Sigmoid colon (tissue), 7 donors: ENCODE measurements around the gene LYPLAL1. TPM values are rescaled to one million over a fixed set of nuclear protein-coding genes. Genes with fewer than 3 reads are reported as not detected.

ENCODE experiments used
- DNase-seq: peaks from one replicate; pipeline ENCODE4 v3.0.0-alpha.2; 2019
- H3K27ac ChIP-seq, 4 donors: fragments of 200-600 bp; sonication (generic); one replicate each; pipeline ENCODE4 v1.5.1; 2016 to 2019; ENCODE audit warnings: mild to moderate bottlenecking in 1 of 4
- H3K27me3 ChIP-seq, 3 donors: fragments of 200-600 bp; sonication (generic); one replicate each; pipeline ENCODE4 v1.5.1; 2019; ENCODE audit warnings: mild to moderate bottlenecking in 1 of 3
- H3K36me3 ChIP-seq, 4 donors: fragments of 200-600 bp; sonication (generic); one replicate each; pipeline ENCODE4 v1.5.1; 2016 to 2019
- H3K4me1 ChIP-seq, 4 donors: fragments of 200-600 bp; sonication (generic); one replicate each; pipeline ENCODE4 v1.5.1; 2017 to 2019
- H3K4me3 ChIP-seq, 4 donors: fragments of 200-600 bp; sonication (generic); one replicate each; pipeline ENCODE4 v1.5.1; 2017 to 2019; ENCODE audit warnings: mild to moderate bottlenecking in 2 of 4, moderate library complexity in 1 of 4
- H3K9me3 ChIP-seq, 4 donors: fragments of 200-600 bp in 3 of 4; sonication (generic) in 3 of 4; one replicate each; pipeline versions ENCODE4 v1.5.1 to v1.6.1; 2013 to 2019
- CTCF ChIP-seq, 4 experiments: fragments of 450-650 bp in 3 of 4; fragments of 200-600 bp in 1 of 4; IDR thresholded peaks; one replicate each; pipeline ENCODE4 v1.5.1; 2016 to 2019; ENCODE audit warnings: antibody characterized with exemption in 4 of 4, mild to moderate bottlenecking in 3 of 4, moderate library complexity in 2 of 4
- EP300 ChIP-seq, 4 donors: sonication (generic); formaldehyde crosslinking; IDR thresholded peaks; one replicate each; pipeline ENCODE4 v1.6.1; 2017; ENCODE audit warnings: antibody characterized with exemption in 4 of 4
- POLR2A ChIP-seq, 2 donors: fragments of 450-650 bp; IDR thresholded peaks; one replicate each; pipeline ENCODE4 v1.6.1; 2016; ENCODE audit warnings: antibody characterized with exemption in 2 of 2, mild to moderate bottlenecking in 2 of 2, moderate library complexity in 2 of 2
- POLR2AphosphoS5 ChIP-seq, 4 donors: sonication (generic); formaldehyde crosslinking; IDR thresholded peaks; one replicate each; pipeline ENCODE4 v1.6.1; 2017; ENCODE audit warnings: antibody characterized with exemption in 4 of 4
- WGBS, 2 donors: extraction: QIAGEN DNeasy Blood & Tissue Kit; methylation state at CpG; one replicate each; pipeline ENCODE4 v1.1.7; 2013; 5-methylcytosine and 5-hydroxymethylcytosine counted together
- intact Hi-C: fragments of 100-400 bp; cut with DNase I; formaldehyde crosslinking; loops from one replicate; pipeline ENCODE4 v1.15.1; 2023
- polyA plus RNA-seq, 3 donors: library from polyadenylated mRNA; stranded (reverse); fragments of 200-250 nt; gene quantifications; one replicate each; pipeline ENCODE4 v1.2.3, GENCODE V29; 2013
- total RNA-seq, 4 donors: library from RNA; depleted of rRNA; stranded (reverse); fragments of >200 nt; gene quantifications; one replicate each; pipeline ENCODE4 v1.1.0, GENCODE V29; 2016
- donor health status: healthy with polysubstance abuse.
- donor health status: Bipolar disorder and iron deficiency.
- donor health status: healthy.

The LYPLAL1 gene
- total and polyA plus RNA-seq, 7 donors = 11.8 to 36.0 (median 23.4) TPM

GRCh38 chr1:219171192-219171935 is 2.3 kb upstream of the LYPLAL1 start:
- Histone ChIP-seq H3K4me1 (peaks cover 0 to 36% (median 21%) of the 10 kb centered on the region in 4 donors), H3K27me3 (no peaks in the 10 kb centered on the region), H3K36me3 (no peaks in the 10 kb centered on the region), H3K27ac (peak overlapping the region in 1 of 4 donors; percentile 24), H3K4me3 (no peak overlapping the region), H3K9me3 (no peaks in the 10 kb centered on the region)
- intact Hi-C loops = loop anchor here (5.0 kb wide), 1 partner anchor 824 kb away; the partner anchor contains the start of gene TGFB2
- TF ChIP-seq POLR2AphosphoS5 (IDR thresholded peaks at IDR 0.05) = no peak
- TF ChIP-seq EP300 (IDR thresholded peaks at IDR 0.05) = no peak
- 97 to 99% methylated on average over 1 of the region's 1 CpG for WGBS, 2 donors
- no peak for DNase-seq

GRCh38 chr1:219172821-219173220 is 857 bp upstream of the LYPLAL1 start:
- intact Hi-C loops = loop anchor here (5.0 kb wide), 1 partner anchor 826 kb away; the partner anchor contains the start of gene TGFB2
- TF ChIP-seq POLR2AphosphoS5 (IDR thresholded peaks at IDR 0.05) (no peak), EP300 (IDR thresholded peaks at IDR 0.05) (no peak), POLR2A (IDR thresholded peaks at IDR 0.05) (no peak), CTCF (IDR thresholded peaks at IDR 0.05) (no peak)
- H3K27ac ChIP-seq = peak overlapping the region; percentile 91 to 96 (median 92)
- DNase-seq = no peak
- H3K27me3 ChIP-seq = no peaks in the 10 kb centered on the region
- peak overlapping the region in 3 of 4 donors; percentile 65 to 80 (median 75) for H3K4me3 ChIP-seq
- H3K4me1 ChIP-seq = peaks cover 0 to 50% (median 25%) of the 10 kb centered on the region in 4 donors
- no peaks in the 10 kb centered on the region for H3K9me3 ChIP-seq
- 97 to 98% methylated on average over 2 of the region's 2 CpGs for WGBS, 2 donors
- no peaks in the 10 kb centered on the region for H3K36me3 ChIP-seq

GRCh38 chr1:219173434-219173757 is 282 bp upstream of the LYPLAL1 start:
- DNase-seq = no peak
- 37 to 41% methylated on average over 6 of the region's 6 CpGs for WGBS, 2 donors
- H3K36me3 ChIP-seq = no peaks in the 10 kb centered on the region
- peak overlapping the region; percentile 91 to 96 (median 92) for H3K27ac ChIP-seq
- H3K4me3 ChIP-seq = peak overlapping the region; percentile 65 to 80 (median 72)
- no peaks in the 10 kb centered on the region for H3K27me3 ChIP-seq
- TF ChIP-seq POLR2A (IDR thresholded peaks at IDR 0.05) (no peak), CTCF (IDR thresholded peaks at IDR 0.05) (no peak), POLR2AphosphoS5 (IDR thresholded peaks at IDR 0.05) (no peak), EP300 (IDR thresholded peaks at IDR 0.05) (no peak)
- peaks cover 0 to 56% (median 31%) of the 10 kb centered on the region in 4 donors for H3K4me1 ChIP-seq
- H3K9me3 ChIP-seq = no peaks in the 10 kb centered on the region
- intact Hi-C loops = loop anchor here (5.0 kb wide), 1 partner anchor 826 kb away; the partner anchor contains the start of gene TGFB2

- Histone ChIP-seq H3K4me3 (peak overlapping the region; percentile 65 to 80 (median 72)), H3K4me1 (peaks cover 0 to 66% (median 41%) of the 10 kb centered on the region in 4 donors), H3K9me3 (no peaks in the 10 kb centered on the region), H3K27ac (peak overlapping the region; percentile 91 to 96 (median 92)), H3K36me3 (no peaks in the 10 kb centered on the region), H3K27me3 (no peaks in the 10 kb centered on the region)
- TF ChIP-seq POLR2AphosphoS5 (IDR thresholded peaks at IDR 0.05) = peak in 2 of 4 donors; percentile 4 to 40
- no peak for TF ChIP-seq CTCF (IDR thresholded peaks at IDR 0.05)
- no peak for TF ChIP-seq EP300 (IDR thresholded peaks at IDR 0.05)
- WGBS, 2 donors = 35 to 51% methylated on average over 11 of the region's 11 CpGs
- no peak for DNase-seq
- intact Hi-C loops = loop anchor here (5.0 kb wide), 1 partner anchor 827 kb away; the partner anchor contains the start of gene TGFB2
Measured at GRCh38 chr1:219174460-219175211, 958 bp downstream of the LYPLAL1 start.

GRCh38 chr1:219175212-219175564 is 1.5 kb downstream of the LYPLAL1 start:
- WGBS, 2 donors = 91 to 97% methylated on average over 3 of the region's 3 CpGs
- H3K4me3 ChIP-seq = peak overlapping the region in 2 of 4 donors; percentile 65 to 80
- H3K4me1 ChIP-seq = peaks cover 0 to 70% (median 41%) of the 10 kb centered on the region in 4 donors
- no peak for DNase-seq
- peak overlapping the region; percentile 91 to 96 (median 92) for H3K27ac ChIP-seq
- no peaks in the 10 kb centered on the region for H3K9me3 ChIP-seq
- intact Hi-C loops = no loop called here
- H3K36me3 ChIP-seq = peaks cover 0 to 4% (median 0%) of the 10 kb centered on the region in 4 donors
- H3K27me3 ChIP-seq = no peaks in the 10 kb centered on the region
- no peak for TF ChIP-seq POLR2A (IDR thresholded peaks at IDR 0.05)
